Measurements from ENCODE around the gene DGCR6. TPM values are rescaled to one million over a fixed set of nuclear protein-coding genes. Genes with fewer than 3 reads are reported as not detected.
"Not testable (repeated sequence)": the region's sequence is repeated elsewhere in the genome, so short reads cannot be mapped to it uniquely, and the experiment has no call there.

The DGCR6 gene
- total RNA-seq: 1 to 10 TPM in 3 of 7 donors, under 1 TPM in 4; 0.35 to 4.9 (median 0.92) TPM
- under 1 TPM; 0.28 to 0.37 TPM for polyA plus RNA-seq
- long read RNA-seq, donor 1, partial matches to known transcripts: 0 of 1 reads
- long read RNA-seq, donor 1, other reads (novel, unspliced or antisense): 0 of 1 reads
- long read RNA-seq, donor 2, partial matches to known transcripts: 0 of 7 reads
- long read RNA-seq, donor 2, other reads (novel, unspliced or antisense): 0 of 7 reads
- long read RNA-seq, donor 3: 0 reads

GRCh38 chr22:18905540-18906409 is at the start of gene DGCR6:
DGCR6 (plus strand) TSS chr22:18906320; CDS start chr22:18906375, 55 bp downstream.
- WGBS, 3 donors: no CpG with 5 or more reads among the region's 77 CpGs
- intact Hi-C loops (cut with DNase I): no loop called here
- Histone ChIP-seq H3K36me3 (no peaks in the 10 kb centered on the region), H3K4me1 (ENCODE audit: insufficient read depth) (no peaks in the 10 kb centered on the region), H3K27ac (no peak within 1 kb of the TSS), H3K9me3 (no peaks in the 10 kb centered on the region), H3K4me3 (no peak within 1 kb of the TSS), H3K27me3 (no peaks in the 10 kb centered on the region)
- TF ChIP-seq POLR2A (IDR thresholded peaks at IDR 0.05): no peak
- no peak for TF ChIP-seq CTCF (IDR thresholded peaks at IDR 0.05)
- TF ChIP-seq EP300 (IDR thresholded peaks at IDR 0.05): no peak
- no peak for DNase-seq

GRCh38 chr22:18859314-18859713 is 46.8 kb upstream of the DGCR6 start:
- intact Hi-C loops (cut with DNase I); H3K9me3 ChIP-seq; H3K4me3 ChIP-seq; H3K36me3 ChIP-seq; H3K27me3 ChIP-seq; H3K4me1 ChIP-seq (ENCODE audit: insufficient read depth); H3K27ac ChIP-seq; DNase-seq: not testable (repeated sequence)
- 21 to 22% methylated on average over 3 of the region's 7 CpGs; no CpG with 5 or more reads in 1 of the 3 donors for WGBS, 3 donors

- H3K27ac ChIP-seq; H3K9me3 ChIP-seq; H3K36me3 ChIP-seq; H3K4me1 ChIP-seq (ENCODE audit: insufficient read depth); intact Hi-C loops (cut with DNase I); DNase-seq; H3K4me3 ChIP-seq; H3K27me3 ChIP-seq: not testable (repeated sequence)
- WGBS, 3 donors: 34 to 40% (median 34%) methylated on average over 3 of the region's 3 CpGs
Measured at GRCh38 chr22:18881260-18881659, 24.9 kb upstream of the DGCR6 start.

- H3K27me3 ChIP-seq; H3K27ac ChIP-seq; H3K4me1 ChIP-seq (ENCODE audit: insufficient read depth); H3K36me3 ChIP-seq; intact Hi-C loops (cut with DNase I); H3K4me3 ChIP-seq; H3K9me3 ChIP-seq; DNase-seq: not testable (repeated sequence)
- WGBS, 3 donors: 74 to 83% (median 80%) methylated on average over 1 to 4 of the region's 4 CpGs
Measured at GRCh38 chr22:18884465-18884864, 21.7 kb upstream of the DGCR6 start.

GRCh38 chr22:18888115-18888514 is 18.0 kb upstream of the DGCR6 start:
- Histone ChIP-seq H3K9me3 (no peaks in the 10 kb centered on the region), H3K36me3 (no peaks in the 10 kb centered on the region), H3K27me3 (no peaks in the 10 kb centered on the region), H3K4me1 (ENCODE audit: insufficient read depth) (no peaks in the 10 kb centered on the region), H3K27ac (no peak overlapping the region), H3K4me3 (no peak overlapping the region)
- TF ChIP-seq POLR2A (IDR thresholded peaks at IDR 0.05) (no peak), CTCF (IDR thresholded peaks at IDR 0.05) (no peak), EP300 (IDR thresholded peaks at IDR 0.05) (no peak)
- intact Hi-C loops (cut with DNase I): no loop called here
- DNase-seq: no peak
- 47 to 67% methylated on average over 1 to 2 of the region's 8 CpGs; no CpG with 5 or more reads in 1 of the 3 donors for WGBS, 3 donors

GRCh38 chr22:18890510-18891192 is 15.5 kb upstream of the DGCR6 start:
- H3K4me3 ChIP-seq: not testable (repeated sequence)

GRCh38 chr22:18893775-18894174 is 12.3 kb upstream of the DGCR6 start:
- H3K36me3 ChIP-seq; H3K4me1 ChIP-seq (ENCODE audit: insufficient read depth); H3K27ac ChIP-seq; H3K9me3 ChIP-seq; H3K4me3 ChIP-seq; intact Hi-C loops (cut with DNase I); DNase-seq; H3K27me3 ChIP-seq: not testable (repeated sequence)
- no CpG with 5 or more reads among the region's 4 CpGs for WGBS, 3 donors

More at GRCh38 chr22:18890510-18891192, 15.5 kb upstream of the DGCR6 start:
- H3K9me3 ChIP-seq; DNase-seq; H3K27me3 ChIP-seq; intact Hi-C loops (cut with DNase I); H3K27ac ChIP-seq; H3K4me1 ChIP-seq (ENCODE audit: insufficient read depth); H3K36me3 ChIP-seq: not testable (repeated sequence)
- WGBS, 3 donors: 38 to 60% methylated on average over 1 of the region's 5 CpGs; no CpG with 5 or more reads in 1 of the 3 donors

- DNase-seq; H3K27ac ChIP-seq; H3K9me3 ChIP-seq; H3K4me1 ChIP-seq (ENCODE audit: insufficient read depth); H3K36me3 ChIP-seq; H3K27me3 ChIP-seq; H3K4me3 ChIP-seq; intact Hi-C loops (cut with DNase I): not testable (repeated sequence)
- WGBS, 3 donors: 76 to 94% (median 90%) methylated on average over 6 of the region's 7 CpGs
Measured at GRCh38 chr22:18896037-18896657, 10.0 kb upstream of the DGCR6 start.

- DNase-seq; H3K36me3 ChIP-seq; H3K4me3 ChIP-seq; H3K9me3 ChIP-seq; H3K27ac ChIP-seq; H3K27me3 ChIP-seq; H3K4me1 ChIP-seq (ENCODE audit: insufficient read depth); intact Hi-C loops (cut with DNase I): not testable (repeated sequence)
- no CpG with 5 or more reads among the region's 36 CpGs for WGBS, 3 donors
Measured at GRCh38 chr22:18906410-18906745, 258 bp downstream of the DGCR6 start.
